HG02759 (cell line): ENCODE data around the gene BCLAF1.
A peak's percentile ranks its signal among the peaks of the same experiment; 100 is the strongest.

Experiments used
- ATAC-seq: cut with Tn5 transposase; IDR thresholded peaks from one replicate; pipeline ENCODE4 v1.9.1; 2021; ENCODE audit warnings: mild to moderate bottlenecking, moderate library complexity; ENCODE audit not compliant: unreplicated experiment

BCLAF1 gene, protein sequence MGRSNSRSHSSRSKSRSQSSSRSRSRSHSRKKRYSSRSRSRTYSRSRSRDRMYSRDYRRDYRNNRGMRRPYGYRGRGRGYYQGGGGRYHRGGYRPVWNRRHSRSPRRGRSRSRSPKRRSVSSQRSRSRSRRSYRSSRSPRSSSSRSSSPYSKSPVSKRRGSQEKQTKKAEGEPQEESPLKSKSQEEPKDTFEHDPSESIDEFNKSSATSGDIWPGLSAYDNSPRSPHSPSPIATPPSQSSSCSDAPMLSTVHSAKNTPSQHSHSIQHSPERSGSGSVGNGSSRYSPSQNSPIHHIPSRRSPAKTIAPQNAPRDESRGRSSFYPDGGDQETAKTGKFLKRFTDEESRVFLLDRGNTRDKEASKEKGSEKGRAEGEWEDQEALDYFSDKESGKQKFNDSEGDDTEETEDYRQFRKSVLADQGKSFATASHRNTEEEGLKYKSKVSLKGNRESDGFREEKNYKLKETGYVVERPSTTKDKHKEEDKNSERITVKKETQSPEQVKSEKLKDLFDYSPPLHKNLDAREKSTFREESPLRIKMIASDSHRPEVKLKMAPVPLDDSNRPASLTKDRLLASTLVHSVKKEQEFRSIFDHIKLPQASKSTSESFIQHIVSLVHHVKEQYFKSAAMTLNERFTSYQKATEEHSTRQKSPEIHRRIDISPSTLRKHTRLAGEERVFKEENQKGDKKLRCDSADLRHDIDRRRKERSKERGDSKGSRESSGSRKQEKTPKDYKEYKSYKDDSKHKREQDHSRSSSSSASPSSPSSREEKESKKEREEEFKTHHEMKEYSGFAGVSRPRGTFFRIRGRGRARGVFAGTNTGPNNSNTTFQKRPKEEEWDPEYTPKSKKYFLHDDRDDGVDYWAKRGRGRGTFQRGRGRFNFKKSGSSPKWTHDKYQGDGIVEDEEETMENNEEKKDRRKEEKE

DNA sequence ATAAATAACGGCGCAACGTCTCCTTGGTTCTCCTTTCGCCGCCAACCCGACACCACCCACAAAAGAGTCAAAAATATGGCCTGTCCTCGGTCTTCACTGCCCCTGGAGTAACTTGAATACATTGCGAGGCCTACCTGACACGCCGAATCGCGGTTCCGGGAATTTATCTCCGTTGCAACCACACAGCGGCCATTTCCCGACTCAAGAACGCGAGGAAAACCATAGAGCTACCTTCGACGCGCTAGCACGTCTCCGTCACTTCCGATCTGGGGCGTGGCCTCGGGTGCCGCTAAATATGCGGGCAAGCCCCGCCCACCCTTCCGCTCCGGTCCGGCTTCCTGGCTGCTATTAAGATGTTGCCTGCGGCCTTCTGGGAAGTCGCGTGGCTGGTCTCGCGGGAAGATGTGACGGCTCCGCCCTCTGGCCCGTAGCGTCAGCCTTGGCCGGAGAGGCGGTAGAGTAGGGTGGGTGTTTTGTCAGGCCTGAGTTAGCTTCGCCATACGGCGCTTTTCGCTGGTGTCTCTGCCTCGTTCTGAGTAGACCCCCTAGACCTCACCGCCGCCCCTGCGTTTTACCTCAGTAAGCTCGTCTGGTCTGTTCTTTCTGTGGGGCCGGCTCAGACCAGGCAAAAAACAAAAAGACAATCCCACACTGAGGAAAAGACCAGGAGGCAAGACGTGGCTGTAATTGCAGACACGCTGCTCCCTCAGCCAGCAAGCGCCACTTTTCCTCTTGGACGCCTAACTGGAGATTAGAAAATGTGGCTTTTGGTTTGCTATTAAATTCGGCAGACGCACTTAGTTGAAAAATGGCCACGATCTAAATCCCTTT, at the start of gene BCLAF1:
Gene BCLAF1 (minus strand): TSS at position 268 of the 831 bp plus-strand sequence. CDS start 9,980 bp downstream, outside the sequence.
- ATAC-seq: peak; percentile 87

DNA sequence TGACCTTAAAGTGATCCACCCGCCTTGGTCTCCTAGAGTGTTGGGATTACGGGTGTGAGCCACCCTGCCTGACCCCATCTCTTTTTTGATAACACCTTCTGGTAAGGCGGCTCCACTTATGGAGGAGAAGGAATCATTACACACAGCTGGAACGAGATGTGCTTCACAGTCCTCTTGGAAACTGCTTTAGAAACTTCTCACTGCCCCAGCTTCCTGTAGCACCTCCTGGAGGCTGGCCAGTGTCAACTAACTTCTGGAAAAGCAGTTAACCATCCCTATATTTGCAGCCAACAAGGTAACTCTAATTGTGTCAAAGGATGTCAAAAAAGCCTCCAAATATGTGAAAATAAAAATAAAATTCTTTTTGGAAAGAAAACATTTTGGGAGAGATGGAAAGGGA, 48.8 kb upstream of the BCLAF1 start:
- ATAC-seq: no peak

DNA sequence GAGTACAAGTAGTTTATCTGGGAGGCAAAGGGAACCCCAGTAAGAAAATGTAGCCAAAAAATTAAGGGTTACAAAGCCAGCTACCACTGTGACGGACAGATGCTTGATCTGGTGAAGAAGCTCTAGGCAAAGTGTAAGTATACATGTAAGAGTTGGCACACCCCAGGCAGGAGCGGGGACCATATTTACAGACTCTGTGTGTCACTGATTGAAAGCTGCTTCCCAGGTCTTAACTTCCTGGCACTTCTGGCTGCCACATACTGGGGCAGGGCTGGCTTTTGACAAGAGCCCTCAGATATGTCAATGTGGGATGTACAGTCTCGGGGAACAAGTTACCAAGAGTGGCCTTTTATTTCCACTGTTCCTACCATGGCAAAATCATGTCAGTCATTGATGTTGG, 48.0 kb upstream of the BCLAF1 start:
- ATAC-seq: no peak

DNA sequence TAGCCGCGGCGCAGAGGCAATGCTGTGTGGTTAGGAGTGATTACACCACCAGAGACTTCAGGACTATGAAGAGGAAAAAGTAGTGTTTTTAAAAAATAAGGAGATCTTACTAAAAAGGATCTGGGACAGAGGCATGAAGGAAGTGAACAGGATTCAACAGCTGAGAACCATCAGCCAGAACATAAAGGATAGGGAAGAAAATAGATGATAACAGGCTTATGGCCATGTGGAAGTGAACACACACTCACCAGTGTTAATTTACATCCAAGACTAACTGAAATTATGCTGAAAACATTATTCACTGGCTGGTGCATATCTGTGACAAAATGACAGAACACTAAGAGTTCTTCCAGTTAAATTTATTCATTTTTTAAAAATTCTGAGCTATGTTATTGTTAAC, 47.5 kb upstream of the BCLAF1 start:
- no peak for ATAC-seq

DNA sequence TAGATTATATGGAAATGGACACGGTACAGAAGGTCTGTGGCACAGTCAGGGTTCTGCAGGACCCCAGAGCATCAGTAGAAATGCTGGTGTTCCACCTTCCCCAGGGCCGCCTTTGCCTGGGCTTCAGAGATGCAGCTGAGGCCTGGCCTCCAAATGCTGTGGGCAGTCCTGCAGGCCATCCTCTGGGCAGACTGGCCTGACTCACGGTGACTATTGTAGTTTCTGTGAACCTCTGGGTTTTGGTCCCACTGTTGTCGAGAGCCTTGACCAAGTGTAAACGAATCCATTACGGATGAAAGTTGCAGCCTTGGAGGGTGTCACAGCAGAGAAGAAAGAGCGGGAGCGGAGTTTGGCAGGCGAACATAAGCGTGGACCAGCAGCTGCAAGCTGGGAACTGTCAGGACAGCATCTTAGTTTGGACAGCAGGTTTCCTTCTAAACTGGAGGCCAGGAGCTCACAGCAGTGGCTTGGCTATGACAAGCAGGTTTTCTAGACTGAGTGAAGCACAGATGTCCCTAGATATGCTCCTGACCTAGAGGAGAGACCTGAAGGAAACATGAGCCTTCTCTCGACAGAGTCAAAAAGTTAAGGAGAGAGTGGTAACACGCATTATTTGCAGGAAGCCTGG, 46.2 kb upstream of the BCLAF1 start:
- ATAC-seq: no peak

DNA sequence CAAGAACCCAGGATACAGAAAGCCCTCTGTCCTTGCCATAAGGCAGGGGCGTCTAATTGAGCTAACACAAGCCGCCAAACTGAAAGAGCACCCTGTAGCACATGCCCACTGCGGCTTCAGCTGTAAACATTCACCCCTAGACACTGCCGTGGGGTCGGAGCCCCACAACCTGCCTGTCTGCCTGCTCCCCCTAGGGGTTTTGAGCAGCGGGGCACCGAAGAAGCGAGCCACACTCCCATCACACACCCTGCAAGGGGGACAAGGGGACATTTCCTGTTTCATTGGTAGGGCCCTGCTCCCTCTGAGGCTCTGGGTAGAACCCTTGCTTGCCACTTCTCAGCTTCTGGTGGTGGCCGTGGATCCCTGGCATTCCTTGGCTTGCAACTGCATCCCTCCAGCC, 45.2 kb upstream of the BCLAF1 start:
- no peak for ATAC-seq

DNA sequence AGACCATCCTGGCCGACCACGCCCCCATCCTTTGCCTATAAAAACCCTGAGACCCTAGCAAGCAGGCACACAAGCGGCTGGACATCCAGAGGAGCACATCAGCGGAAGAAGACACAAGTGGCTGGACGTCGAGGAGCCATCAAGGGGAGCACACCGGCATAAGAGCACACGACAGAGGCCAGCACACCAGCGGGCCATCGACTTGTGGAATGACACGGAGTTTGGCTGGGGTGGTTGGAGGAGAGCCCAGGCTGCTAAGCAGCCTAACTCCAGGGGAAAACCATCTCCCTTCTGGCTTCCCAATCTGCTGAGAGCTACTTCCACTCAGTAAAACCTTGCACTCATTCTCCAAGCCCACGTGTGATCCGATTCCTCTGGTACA, 44.8 kb upstream of the BCLAF1 start:
- no peak for ATAC-seq

DNA sequence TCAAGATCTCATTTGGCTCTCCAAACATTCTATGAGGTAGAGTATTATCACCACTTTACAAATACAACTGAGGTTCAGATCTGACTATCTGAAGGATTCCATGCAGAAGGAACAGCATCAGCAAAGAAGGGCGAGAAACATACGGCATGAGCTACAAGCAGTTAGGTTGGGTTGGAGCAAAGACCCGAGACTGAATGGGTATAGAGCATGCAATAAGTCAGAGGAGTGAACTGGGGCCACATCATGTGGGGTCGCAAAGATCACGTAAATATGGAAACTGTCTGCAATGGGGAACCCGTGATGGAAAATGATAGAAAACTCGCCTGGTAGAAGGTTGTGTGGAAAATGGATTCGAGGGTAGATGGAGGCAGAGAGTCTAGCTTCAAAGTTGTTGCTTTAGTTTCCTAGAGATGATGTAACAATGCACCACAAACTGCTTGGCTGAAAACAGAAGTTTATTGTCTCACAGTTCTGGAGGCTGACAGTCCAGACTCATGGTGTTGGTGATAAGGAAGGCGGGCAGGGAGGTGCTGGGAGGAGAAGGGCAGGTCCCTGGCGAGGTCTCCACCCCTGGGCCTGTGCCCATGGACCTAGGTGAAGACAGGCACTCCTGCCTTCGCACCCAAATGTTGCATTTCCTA, 44.3 kb upstream of the BCLAF1 start:
- no peak for ATAC-seq

DNA sequence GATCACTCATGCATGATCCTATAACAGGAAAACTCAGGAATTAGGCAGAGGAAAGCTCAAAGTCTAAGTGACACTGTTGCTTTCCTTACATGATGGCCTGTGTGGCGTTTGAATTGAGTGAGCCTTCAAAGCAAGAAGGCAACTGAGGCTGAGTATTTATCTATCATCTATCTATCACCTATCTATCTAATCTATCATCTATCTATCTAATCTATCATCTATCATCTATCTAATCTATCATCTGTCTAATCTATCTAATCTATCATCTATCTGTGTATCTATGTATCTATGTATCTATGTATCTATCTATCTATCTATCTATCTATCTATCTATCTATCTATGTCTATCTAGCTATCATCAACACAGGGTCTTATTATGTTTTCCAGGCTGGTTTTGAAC, 41.8 kb upstream of the BCLAF1 start:
- ATAC-seq: no peak

DNA sequence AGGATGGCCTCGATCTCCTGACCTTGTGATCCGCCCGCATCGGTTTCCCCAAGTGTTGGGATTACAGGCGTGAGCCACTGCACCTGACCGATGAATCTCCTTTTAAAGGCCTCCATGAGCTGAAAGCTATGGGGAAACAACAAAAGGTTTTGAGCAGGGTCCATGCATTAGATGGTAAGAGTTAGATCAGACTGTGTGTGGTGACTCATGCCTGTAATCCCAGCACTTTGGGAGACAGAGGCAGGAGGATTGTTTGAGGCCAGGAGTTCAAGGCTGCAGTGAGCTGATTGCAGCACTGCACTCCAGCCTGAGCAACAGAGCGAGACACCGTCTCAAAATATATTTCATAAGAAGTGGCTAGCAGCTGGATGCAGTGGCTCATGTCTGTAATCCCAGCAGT, 41.0 kb upstream of the BCLAF1 start:
- no peak for ATAC-seq

DNA sequence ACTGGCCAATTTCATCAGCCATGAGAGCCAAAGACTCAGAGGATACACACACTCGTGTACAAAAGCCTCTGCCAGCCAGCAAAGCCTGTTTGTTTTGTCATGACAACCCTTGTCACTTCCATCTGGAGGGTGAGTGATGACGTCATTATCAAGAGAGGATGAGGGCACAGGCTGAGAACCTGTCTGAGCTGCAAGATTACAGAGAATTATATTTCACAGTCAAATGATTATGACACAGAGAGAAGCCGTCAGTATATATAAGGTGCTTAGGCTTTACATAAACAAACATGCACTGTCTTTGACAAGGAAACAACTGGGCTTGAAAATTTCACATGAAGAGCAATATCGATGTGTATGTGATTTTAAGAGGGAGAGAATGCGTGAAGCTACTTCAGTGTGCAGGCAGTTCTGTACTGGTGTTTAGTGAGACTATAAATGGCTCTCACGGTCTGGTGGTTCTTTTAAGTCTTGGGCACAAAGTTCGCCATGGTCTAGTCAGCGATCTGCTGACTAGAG, 36.5 kb upstream of the BCLAF1 start:
- ATAC-seq: no peak

DNA sequence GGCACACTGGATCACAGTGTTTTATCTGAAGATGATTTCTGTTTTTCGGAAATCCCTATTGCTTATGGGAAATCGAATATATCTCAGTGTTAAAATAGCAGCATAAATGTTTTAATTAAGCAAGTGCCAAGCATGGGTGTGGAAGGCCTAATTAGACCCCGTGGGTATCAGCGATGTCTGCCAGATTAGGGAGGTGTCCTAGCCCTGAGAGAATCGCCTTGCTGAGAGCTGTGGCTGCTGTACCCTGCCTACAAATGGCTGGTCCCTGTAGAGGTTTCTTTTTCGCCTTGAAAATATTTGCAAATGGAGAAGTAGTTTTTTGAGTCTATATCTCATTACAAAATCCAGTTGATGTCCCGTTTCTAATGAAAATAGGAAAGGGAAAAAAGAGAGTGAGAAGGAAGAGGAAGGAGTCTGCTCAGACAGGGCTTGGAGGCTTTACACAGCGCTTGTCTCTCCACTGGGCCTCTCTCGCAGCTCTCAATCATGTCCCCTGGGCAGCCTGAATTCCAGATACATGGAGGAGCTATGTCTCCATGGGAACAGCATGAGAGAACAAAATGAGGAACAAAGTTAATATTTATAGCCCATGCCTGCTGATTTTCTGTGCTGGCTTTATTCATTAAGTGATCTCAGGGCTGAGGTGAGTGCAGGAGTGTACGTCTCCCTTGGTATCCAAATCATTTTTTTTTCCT, 35.2 kb upstream of the BCLAF1 start:
- ATAC-seq: no peak

DNA sequence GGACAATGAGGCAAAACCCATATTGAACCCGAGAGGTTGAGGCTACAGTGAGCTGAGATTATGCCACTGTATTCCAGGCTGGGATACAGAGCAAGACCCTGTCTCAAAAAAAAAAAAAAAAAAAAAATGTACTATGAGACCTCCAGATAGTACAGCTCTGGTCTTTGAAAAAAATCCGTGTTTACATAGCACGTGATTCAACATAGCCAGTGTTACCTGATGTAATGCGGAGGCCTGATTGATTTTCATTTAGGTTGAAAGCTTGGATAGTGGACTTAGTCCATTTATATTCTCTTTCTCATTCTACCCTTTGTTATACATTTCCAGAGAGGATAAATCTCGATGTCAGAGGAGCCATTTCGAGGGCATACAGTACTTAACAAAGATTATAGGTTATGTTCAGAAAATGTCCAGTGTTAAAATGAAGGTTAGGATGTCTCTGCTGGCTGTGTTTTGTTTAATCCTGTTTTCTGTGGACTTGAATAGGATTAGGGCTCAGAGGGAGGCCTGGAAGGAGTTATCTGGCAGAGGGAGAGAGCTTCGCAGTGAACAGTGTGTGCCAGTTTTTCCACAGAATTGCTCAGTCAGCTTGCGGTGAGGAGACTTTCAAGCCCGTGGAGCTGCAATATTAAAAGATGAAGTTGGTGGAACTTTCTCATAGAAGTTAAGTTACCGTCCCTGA, 33.9 kb upstream of the BCLAF1 start:
- no peak for ATAC-seq

DNA sequence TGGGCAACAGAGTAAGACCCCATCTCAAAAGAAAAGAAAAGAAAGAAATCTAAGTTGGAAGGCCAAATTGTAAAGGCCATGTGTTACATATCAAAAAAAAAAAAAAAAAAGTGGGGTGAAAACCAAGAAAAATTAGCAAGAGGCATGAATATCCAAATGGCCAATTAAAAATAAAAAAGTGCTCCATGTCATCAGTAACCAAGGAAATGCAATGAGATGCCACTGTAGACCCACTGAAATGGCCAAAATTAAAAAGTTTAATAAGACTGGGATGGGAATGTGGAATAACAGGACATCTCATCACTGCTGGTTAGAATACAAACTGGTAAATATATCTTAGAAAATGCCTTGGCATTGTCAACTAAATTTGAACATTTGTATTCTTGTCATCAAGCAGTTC, 30.1 kb upstream of the BCLAF1 start:
- no peak for ATAC-seq

DNA sequence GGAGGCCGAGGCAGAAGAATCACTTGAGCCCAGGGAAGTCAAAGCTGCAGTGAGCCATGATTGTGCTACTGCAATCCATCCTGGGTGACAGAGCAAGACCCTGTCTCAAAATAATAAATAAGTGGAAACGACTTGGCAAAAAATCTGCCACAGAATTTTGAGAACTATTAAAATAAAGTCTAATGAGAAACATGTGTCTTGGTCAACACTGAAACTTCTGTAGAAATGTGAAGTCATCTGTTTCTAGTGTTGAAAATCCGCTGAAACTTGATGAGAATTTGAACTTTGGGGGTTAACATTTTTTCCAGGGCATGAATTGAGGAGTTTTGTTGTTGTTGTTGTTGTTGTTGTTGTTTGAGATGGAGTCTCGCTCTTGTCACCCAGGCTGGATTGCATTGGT, 29.0 kb upstream of the BCLAF1 start:
- ATAC-seq: no peak

DNA sequence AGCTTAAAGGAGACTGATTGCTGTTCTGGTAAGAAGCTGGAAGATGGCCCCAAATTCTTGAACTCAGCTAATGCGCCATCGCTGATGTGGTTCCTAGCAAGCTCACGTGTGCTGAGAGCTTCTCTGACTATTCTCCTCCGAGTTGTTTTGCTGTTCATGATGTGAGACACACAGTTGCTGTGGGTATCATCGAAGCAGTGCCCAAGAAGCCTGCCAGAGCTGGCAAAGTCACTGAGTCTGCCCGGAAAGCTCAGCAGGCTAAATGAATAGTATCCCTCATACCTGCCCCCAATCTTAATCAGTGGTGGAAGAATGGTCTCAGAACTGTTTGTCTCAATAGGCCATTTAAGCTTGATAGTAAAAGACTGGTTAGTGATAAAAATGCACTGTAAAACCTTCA, 28.3 kb upstream of the BCLAF1 start:
- no peak for ATAC-seq

DNA sequence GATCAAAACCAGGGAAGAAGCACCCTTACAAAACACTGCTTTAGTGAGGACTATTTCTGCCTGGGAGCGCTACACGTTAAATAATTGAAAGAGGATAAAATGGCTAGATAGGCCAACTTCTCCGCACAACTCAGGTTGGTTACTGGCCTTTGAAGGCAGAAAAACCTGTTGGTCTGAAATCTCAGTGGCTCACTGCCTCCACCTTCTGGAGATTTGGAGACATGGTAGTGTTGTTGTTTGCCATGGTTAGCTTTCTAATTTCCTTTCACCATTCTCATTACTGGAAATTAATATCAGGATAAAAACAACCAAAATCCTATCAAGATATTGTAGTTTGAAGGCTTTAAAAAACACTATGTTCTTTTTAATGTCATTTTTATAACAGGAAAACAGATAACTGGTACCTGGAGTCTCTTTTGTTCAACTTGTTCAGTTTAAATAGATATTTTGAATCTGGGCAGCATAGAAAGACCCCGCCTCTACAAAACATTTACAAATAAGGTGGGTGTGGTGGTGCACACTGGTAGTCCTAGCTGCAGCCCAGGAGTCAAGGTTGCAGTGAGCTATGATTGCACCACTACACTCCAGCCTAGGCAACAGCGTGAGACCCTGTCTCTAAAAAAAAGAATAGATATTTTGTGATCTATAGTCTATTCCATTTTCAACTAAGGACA, 27.5 kb upstream of the BCLAF1 start:
- ATAC-seq: peak; percentile 63

DNA sequence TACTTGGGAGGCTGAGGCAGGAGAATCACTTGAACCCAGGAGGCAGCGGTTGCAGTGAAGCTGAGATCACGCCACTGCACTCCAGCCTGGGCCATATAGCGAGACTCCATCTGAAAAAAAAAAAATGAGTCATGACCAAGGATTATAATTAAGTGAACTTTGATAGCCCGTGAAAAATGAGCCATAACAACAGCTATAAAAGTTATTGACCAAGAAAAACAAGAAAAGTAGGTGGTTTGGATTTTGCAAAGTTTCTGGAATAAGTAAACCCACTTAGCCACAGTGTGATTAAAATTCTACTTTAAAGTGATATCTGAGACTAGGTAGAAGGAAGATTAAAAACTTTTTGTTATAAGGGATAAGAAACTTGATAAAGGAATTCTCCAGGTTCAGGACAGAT, 25.9 kb upstream of the BCLAF1 start:
- ATAC-seq: no peak
